A549 (cell line): ENCODE measurements around the gene RNU4-1.

Source experiments
- SREBF2 ChIP-seq: fragments of 450-650 bp; IDR thresholded peaks from 2 replicates; pipeline ENCODE4 v1.6.1; 2014; ENCODE audit warnings: mild to moderate bottlenecking, moderate library complexity
- TF ChIP-seq, protein P1 (sequence below): fragments of 150-350 bp; IDR thresholded peaks from 2 replicates; pipeline ENCODE4 v1.6.1; 2014; ENCODE audit warnings: low read depth, mild to moderate bottlenecking, low read length

DNA sequence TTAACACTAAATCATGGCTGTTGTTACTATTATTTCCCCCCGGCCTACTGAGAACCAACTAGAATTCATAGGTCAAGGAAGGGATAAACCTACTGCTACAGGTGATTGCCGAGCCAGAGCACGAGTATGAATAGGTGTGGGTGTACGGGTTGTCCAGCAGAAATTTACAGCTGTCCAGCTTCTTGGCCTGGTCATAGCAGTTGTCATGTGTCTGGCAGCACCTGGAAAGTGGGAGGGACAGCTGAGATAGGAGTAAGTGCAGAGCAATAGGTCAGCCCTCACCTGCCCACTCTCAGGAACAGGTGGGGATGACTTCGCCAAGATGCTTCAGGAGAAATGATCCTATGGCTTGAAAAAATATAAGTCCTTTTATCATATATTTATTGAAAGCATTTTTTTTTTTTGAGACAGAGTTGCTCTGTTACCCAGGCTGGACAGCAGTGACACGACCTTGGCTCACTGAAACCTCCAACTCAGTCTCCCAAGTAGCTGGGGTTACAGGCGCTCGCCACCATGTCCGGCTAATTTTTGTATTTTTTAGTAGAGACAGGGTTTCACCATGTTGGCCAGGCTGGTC lies 31.9 kb upstream of the RNU4-1 start:
- TF ChIP-seq, protein P1, sequence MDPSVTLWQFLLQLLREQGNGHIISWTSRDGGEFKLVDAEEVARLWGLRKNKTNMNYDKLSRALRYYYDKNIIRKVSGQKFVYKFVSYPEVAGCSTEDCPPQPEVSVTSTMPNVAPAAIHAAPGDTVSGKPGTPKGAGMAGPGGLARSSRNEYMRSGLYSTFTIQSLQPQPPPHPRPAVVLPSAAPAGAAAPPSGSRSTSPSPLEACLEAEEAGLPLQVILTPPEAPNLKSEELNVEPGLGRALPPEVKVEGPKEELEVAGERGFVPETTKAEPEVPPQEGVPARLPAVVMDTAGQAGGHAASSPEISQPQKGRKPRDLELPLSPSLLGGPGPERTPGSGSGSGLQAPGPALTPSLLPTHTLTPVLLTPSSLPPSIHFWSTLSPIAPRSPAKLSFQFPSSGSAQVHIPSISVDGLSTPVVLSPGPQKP, result no peak
- TF ChIP-seq SREBF2, result no peak
